GM12872 (cell line): ENCODE data around the gene RYR3.

ENCODE experiments used
- TF ChIP-seq, protein P1 (sequence below): IDR thresholded peaks from 3 replicates; pipeline ENCODE4 v1.5.1; 2011; ENCODE audit warnings: low read depth, mild to moderate bottlenecking, low read length, moderate library complexity; ENCODE audit not compliant: insufficient read depth

The RYR3 gene

DNA sequence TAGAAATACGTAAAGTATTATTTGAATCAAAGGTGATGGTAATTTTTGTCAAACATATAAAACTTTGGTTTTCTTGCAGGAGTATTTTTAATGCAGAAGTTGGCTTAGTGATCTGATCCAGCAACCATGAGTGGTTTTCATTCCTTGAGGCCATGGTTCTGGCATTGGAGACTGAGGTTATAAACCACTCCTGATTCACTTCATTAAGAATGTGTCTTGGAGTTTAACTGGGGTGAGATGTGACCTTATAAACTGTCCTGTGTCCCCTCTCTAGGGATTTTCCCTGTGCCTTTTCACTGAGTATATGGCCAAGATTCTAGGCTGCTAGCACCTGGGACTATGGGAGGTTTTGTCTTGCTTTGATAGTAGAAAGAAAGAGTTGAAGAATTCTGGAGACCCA, 94.3 kb downstream of the RYR3 start:
- TF ChIP-seq, protein P1, sequence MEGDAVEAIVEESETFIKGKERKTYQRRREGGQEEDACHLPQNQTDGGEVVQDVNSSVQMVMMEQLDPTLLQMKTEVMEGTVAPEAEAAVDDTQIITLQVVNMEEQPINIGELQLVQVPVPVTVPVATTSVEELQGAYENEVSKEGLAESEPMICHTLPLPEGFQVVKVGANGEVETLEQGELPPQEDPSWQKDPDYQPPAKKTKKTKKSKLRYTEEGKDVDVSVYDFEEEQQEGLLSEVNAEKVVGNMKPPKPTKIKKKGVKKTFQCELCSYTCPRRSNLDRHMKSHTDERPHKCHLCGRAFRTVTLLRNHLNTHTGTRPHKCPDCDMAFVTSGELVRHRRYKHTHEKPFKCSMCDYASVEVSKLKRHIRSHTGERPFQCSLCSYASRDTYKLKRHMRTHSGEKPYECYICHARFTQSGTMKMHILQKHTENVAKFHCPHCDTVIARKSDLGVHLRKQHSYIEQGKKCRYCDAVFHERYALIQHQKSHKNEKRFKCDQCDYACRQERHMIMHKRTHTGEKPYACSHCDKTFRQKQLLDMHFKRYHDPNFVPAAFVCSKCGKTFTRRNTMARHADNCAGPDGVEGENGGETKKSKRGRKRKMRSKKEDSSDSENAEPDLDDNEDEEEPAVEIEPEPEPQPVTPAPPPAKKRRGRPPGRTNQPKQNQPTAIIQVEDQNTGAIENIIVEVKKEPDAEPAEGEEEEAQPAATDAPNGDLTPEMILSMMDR = no peak

DNA sequence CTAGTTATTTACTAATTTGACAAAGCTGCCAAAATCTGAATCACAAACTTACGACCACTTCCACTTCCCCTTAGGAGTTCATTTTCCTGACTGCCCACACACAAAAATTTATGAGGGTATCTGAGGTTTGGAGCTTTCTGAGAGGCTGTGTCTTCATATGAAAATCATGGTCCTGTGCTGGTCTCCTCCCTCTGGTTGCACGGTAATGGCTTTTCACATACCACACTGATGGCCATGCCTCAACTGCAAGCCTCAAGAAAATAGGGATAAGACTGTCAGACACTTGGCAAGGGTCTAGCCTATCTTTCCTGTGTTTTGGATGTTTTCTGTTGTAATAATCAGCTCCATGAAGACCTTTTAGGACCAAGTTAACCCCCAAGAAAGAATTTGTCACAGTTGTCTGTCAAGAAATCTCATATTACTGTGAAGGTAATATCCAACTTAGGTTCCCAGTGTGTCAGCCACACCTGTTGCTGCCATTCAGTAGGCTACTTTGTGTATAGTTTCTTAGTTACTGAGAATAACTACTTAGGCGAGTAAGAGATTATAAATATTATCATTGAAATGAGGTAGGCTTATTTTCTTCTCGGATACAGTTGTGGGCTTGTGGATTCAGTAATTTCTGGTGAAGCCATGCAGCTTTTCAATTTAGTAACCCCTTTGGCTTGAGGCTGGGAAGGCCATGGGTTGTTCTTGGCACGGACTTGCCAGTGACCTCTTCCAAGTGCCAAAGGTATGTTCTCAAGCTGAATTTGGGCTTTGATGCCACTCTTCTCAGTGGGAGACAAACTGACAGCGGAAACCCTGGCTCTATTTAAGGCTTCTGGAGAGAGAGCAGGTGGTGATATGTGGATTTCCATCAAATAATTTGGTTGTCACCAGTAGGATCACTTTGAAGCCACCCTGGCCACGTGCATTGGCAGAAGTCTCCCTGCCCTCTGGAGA, 101.1 kb downstream of the RYR3 start:
- TF ChIP-seq, protein P1 = no peak

DNA sequence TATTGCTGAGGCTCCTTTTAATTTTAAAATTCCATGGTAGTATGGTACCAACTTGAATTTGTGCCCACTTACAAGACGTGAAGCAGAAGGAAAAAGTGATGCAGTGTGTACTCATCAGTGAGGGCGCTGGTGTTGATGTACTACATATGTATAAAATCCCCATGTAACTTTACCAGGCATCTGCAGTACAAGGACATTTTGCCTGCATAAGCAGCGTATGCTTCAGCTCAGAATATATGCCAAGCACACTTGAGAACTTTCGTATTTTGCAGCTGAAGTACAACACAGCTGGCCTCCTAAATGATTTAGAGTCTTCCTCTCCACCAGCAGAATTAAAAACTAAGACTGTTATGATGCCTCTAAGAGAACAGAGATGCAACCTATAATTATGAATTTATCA, 108.9 kb downstream of the RYR3 start:
- TF ChIP-seq, protein P1 = no peak

DNA sequence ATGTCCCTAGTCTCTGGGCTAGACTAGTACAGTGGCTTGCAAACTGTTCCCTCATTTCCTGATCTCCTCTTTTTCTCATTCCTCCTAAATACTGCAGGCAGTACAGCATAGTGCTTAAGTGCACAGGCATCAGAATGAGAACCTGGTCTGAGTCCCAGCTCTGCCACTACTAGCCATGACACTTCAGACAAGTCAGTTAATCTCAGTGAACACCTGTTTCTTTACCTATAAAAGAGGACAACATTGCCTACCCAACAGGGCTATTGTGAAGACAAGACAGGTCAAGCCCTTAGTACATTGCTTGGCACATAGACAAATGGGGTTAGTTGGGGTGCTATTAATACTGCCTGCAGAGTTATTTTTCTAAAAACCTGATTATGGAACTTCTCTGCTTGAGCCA, 113.3 kb downstream of the RYR3 start:
- TF ChIP-seq, protein P1 = no peak

DNA sequence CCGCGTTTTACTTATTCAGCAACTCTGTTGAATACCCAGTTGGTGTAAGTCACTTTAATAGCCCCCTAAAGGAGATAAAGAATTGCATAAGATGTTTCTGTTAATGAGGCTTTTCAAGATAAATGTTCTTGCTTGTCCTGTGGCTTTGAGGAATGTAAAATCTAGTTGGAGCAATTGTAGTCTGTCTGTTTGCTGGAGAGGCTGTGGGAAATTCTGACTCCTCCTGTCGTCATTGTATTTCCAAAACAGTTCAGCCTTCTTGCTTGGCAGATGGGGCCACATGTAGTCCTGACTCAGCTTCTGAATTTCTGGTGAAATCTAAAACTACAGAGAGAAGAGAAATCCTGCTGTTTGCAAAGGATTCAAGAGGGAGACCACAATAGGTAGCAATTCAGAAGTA, 114.4 kb downstream of the RYR3 start:
- TF ChIP-seq, protein P1 = no peak

DNA sequence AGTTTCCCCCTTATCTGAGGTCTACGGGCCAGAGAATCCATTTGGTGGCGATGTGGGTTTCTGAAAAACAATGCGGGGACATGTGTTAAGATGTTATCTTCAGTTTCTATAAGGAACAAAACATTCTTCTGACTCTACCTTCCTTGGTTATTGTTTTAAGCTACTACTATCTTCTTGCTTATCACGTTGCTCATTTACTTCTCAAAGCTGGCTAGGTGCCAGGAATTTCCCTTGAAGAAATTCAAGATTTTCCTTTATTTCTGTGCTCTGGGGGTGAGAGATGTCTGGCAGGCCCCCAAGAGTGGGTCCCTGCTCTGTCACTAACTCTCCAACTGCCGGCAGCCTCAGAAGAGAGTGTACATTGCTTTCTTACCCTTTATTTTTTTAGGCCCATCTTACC, 119.8 kb downstream of the RYR3 start:
- TF ChIP-seq, protein P1 = no peak

DNA sequence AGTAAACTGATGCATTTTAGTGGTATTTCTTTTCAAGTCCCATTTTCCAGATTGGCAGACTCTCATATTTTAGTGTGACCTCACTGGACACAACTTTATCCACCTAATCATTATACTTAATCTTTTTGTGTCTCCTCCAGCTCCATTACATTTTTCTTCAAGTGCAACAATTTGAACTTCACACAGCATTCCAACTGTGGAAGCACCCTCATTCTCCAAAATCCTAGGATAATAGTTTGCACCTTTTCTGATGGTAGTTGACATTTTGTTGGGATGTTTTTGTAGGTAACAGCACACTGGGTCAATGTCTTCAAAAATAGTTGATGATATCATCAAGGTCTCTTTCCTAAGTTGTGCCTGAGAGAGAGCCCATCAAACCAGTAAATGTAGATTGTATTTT, 123.1 kb downstream of the RYR3 start:
- TF ChIP-seq, protein P1 = no peak
